OCI-LY7 (cell line): Measurements from ENCODE around the gene KRT81. TPM values are rescaled to one million over a fixed set of nuclear protein-coding genes. Genes with fewer than 3 reads are reported as not detected.

Source experiments
- BruUV-seq: library from RNA; stranded (reverse); fragments of 400-500 nt; replicated peaks from 2 replicates; lab custom pipeline; 2021; lab: Mats Ljungman, UMichigan
- CTCF ChIA-PET: fragments of 300-600 bp; sonication (Branson Sonifier 250); formaldehyde crosslinking; loops from one replicate; lab custom pipeline; 2022; ENCODE audit warnings: antibody characterized with exemption; ENCODE audit not compliant: unreplicated experiment; lab: Charles Lee
- POLR2A ChIA-PET: fragments of 300-600 bp; sonication (Branson Sonifier 250); formaldehyde crosslinking; loops from one replicate; lab custom pipeline; 2022; ENCODE audit warnings: antibody characterized with exemption; lab: Charles Lee
- DNase-seq: peaks from one replicate; pipeline ENCODE4 v3.0.0-alpha.2; 2015; ENCODE audit warnings: low spot score
- H2AFZ ChIP-seq: fragments of 200-600 bp; sonication (generic), shearing (Covaris generic); 2 replicates; pipeline ENCODE4 v1.6.1; 2014; ENCODE audit warnings: mild to moderate bottlenecking, antibody characterized with exemption, low read length, moderate library complexity
- H3K27ac ChIP-seq: fragments of 200-600 bp; sonication (generic); 2 replicates; pipeline ENCODE4 v1.5.1; 2014; ENCODE audit warnings: mixed run types, low read depth, mild to moderate bottlenecking, moderate library complexity, low read length, inconsistent platforms; ENCODE audit not compliant: poor library complexity, severe bottlenecking
- H3K36me3 ChIP-seq: fragments of 200-600 bp; sonication (generic); 2 replicates; pipeline ENCODE4 v1.6.1; 2014; ENCODE audit warnings: mild to moderate bottlenecking, antibody characterized with exemption, low read length, moderate library complexity, mixed read lengths; ENCODE audit not compliant: insufficient read depth
- H3K4me1 ChIP-seq: fragments of 200-600 bp; sonication (generic); 2 replicates; pipeline ENCODE4 v1.5.1; 2014; ENCODE audit warnings: mild to moderate bottlenecking, low read length; ENCODE audit not compliant: insufficient read depth, poor library complexity, severe bottlenecking
- H3K4me2 ChIP-seq: fragments of 200-600 bp; sonication (generic); 2 replicates; pipeline ENCODE4 v1.6.1; 2014; ENCODE audit warnings: mild to moderate bottlenecking, low read length
- H3K4me3 ChIP-seq: fragments of 200-600 bp; sonication (generic); 2 replicates; pipeline ENCODE4 v1.5.1; 2014; ENCODE audit warnings: mild to moderate bottlenecking, low read depth, low read length; ENCODE audit not compliant: poor library complexity, severe bottlenecking
- H3K79me2 ChIP-seq: fragments of 200-600 bp; sonication (generic); 2 replicates; pipeline ENCODE4 v1.6.1; 2016; ENCODE audit warnings: low read depth, mild to moderate bottlenecking, low read length, moderate library complexity, mixed read lengths; ENCODE audit not compliant: insufficient read depth
- H3K9me2 ChIP-seq: fragments of 200-600 bp; sonication (generic); 2 replicates; pipeline ENCODE4 v1.6.1; 2016; ENCODE audit warnings: mild to moderate bottlenecking, low read length, mixed read lengths; ENCODE audit not compliant: insufficient read depth
- H3K9me3 ChIP-seq: fragments of 200-600 bp; sonication (generic); 2 replicates; pipeline ENCODE4 v1.6.1; 2014; ENCODE audit warnings: mild to moderate bottlenecking, mixed run types, low read length, mixed read lengths
- H4K20me1 ChIP-seq: fragments of 200-600 bp; sonication (generic); 2 replicates; pipeline ENCODE4 v1.6.1; 2014; ENCODE audit warnings: mild to moderate bottlenecking, antibody characterized with exemption, low read length, moderate library complexity, mixed read lengths; ENCODE audit not compliant: insufficient read depth
- CTCF ChIP-seq: fragments of 200-600 bp; sonication (generic); conservative IDR thresholded peaks from 2 replicates; pipeline ENCODE4 v1.5.1; 2014; ENCODE audit warnings: mild to moderate bottlenecking, antibody characterized with exemption, low read length, moderate library complexity, mixed read lengths
- EZH2phosphoT487 ChIP-seq: fragments of 200-600 bp; sonication (generic); IDR thresholded peaks from 2 replicates; pipeline ENCODE4 v1.6.1; 2018; ENCODE audit warnings: low read depth, borderline replicate concordance, mild to moderate bottlenecking, mixed run types, antibody characterized with exemption, low read length, moderate library complexity, mixed read lengths
- intact Hi-C: fragments of 100-400 bp; cut with micrococcal nuclease; formaldehyde crosslinking; loops from one replicate; pipeline ENCODE4 v1.10.0; 2022; ENCODE audit not compliant: unreplicated experiment
- total RNA-seq, 2 experiments: library from RNA; depleted of rRNA in 1 of 2; stranded (reverse); fragments of >200 nt in 1 of 2; shearing (Covaris generic) in 1 of 2; gene quantifications; 2 replicates each; pipeline ENCODE4 v1.2.3, GENCODE V29; 2014 to 2022

KRT81 gene
- total RNA-seq, 2 experiments from 2014 or later = not detected

GRCh38 chr12:52266514-52266913, 24.8 kb downstream of the KRT81 start:
- Histone ChIP-seq H3K36me3 (no peaks in the 10 kb centered on the region), H3K9me3 (no peaks in the 10 kb centered on the region), H3K4me2 (no peak overlapping the region), H2AFZ (no peak overlapping the region), H3K79me2 (no peaks in the 10 kb centered on the region), H3K4me1 (no peaks in the 10 kb centered on the region), H3K27ac (no peak overlapping the region), H3K9me2 (no peaks in the 10 kb centered on the region), H3K4me3 (no peak overlapping the region), H4K20me1 (no peaks in the 10 kb centered on the region)
- DNase-seq = no peak
- ChIA-PET CTCF (no interaction called here), POLR2A (interaction anchor here (0.7 kb wide), 1 partner anchor 9 kb away, joined by 3 read pairs; no protein-coding TSS in a partner anchor)
- BruUV-seq = no TSS peak
- TF ChIP-seq CTCF = no peak
- no peak for TF ChIP-seq EZH2phosphoT487
- intact Hi-C loops = no loop called here

GRCh38 chr12:52264435-52264825, 26.9 kb downstream of the KRT81 start:
- no peaks in the 10 kb centered on the region for H3K79me2 ChIP-seq
- DNase-seq = no peak
- H3K4me3 ChIP-seq = no peak overlapping the region
- no peak overlapping the region for H3K27ac ChIP-seq
- H3K4me2 ChIP-seq = no peak overlapping the region
- H3K9me2 ChIP-seq = no peaks in the 10 kb centered on the region
- no peaks in the 10 kb centered on the region for H3K9me3 ChIP-seq
- H4K20me1 ChIP-seq = no peaks in the 10 kb centered on the region
- BruUV-seq = no TSS peak
- TF ChIP-seq CTCF = no peak
- TF ChIP-seq EZH2phosphoT487 = no peak
- ChIA-PET POLR2A (interaction anchor here (0.7 kb wide), 1 partner anchor 315 kb away, joined by 3 read pairs; no protein-coding TSS in a partner anchor), CTCF (no interaction called here)
- no peaks in the 10 kb centered on the region for H3K4me1 ChIP-seq
- no peaks in the 10 kb centered on the region for H3K36me3 ChIP-seq
- no peak overlapping the region for H2AFZ ChIP-seq
- intact Hi-C loops = no loop called here

- intact Hi-C loops = no loop called here
- ChIA-PET CTCF (no interaction called here), POLR2A (interaction anchor here (0.7 kb wide), 1 partner anchor 315 kb away, joined by 3 read pairs; no protein-coding TSS in a partner anchor)
- H2AFZ ChIP-seq = no peak overlapping the region
- no peaks in the 10 kb centered on the region for H3K9me3 ChIP-seq
- no TSS peak for BruUV-seq
- no peaks in the 10 kb centered on the region for H3K4me1 ChIP-seq
- no peaks in the 10 kb centered on the region for H4K20me1 ChIP-seq
- no peak overlapping the region for H3K27ac ChIP-seq
- H3K36me3 ChIP-seq = no peaks in the 10 kb centered on the region
- TF ChIP-seq CTCF = no peak
- TF ChIP-seq EZH2phosphoT487 = no peak
- no peak overlapping the region for H3K4me2 ChIP-seq
- no peak overlapping the region for H3K4me3 ChIP-seq
- no peaks in the 10 kb centered on the region for H3K9me2 ChIP-seq
- no peaks in the 10 kb centered on the region for H3K79me2 ChIP-seq
- DNase-seq = no peak
Measured at GRCh38 chr12:52263761-52264434, 27.4 kb downstream of the KRT81 start.
